Liver (tissue), 3 donors: Measurements from ENCODE around the gene UBE2S.
"Not testable (repeated sequence)": the region's sequence is repeated elsewhere in the genome, so short reads cannot be mapped to it uniquely, and the experiment has no call there.

ENCODE experiments used
- JUND ChIP-seq, 2 donors: IDR thresholded peaks; 2 replicates each; pipeline ENCODE4 v1.6.1; 2016; ENCODE audit warnings: antibody characterized with exemption in 2 of 2
- NR2F2 ChIP-seq: IDR thresholded peaks from 2 replicates; pipeline ENCODE4 v1.6.1; 2016; ENCODE audit warnings: antibody characterized with exemption
- RAD21 ChIP-seq, 2 donors: IDR thresholded peaks; 2 replicates each; pipeline ENCODE4 v1.6.1; 2016; ENCODE audit warnings: antibody characterized with exemption in 2 of 2, mild to moderate bottlenecking in 2 of 2
- TAF1 ChIP-seq: conservative IDR thresholded peaks from 2 replicates; pipeline ENCODE4 v1.6.1; 2016; ENCODE audit warnings: antibody characterized with exemption, mild to moderate bottlenecking
- TF ChIP-seq, protein P1 (sequence below): IDR thresholded peaks from 2 replicates; pipeline ENCODE4 v1.6.1; 2016; ENCODE audit warnings: antibody characterized with exemption
- TF ChIP-seq, protein P2 (sequence below): fragments of 150-350 bp; IDR thresholded peaks from 2 replicates; pipeline ENCODE4 v1.5.1; 2017; ENCODE audit warnings: improper control_type of control experiment, low read depth, low read length; ENCODE audit not compliant: missing input control
- TF ChIP-seq, protein P3 (sequence below): IDR thresholded peaks from 2 replicates; pipeline ENCODE4 v1.6.1; 2016; ENCODE audit warnings: antibody characterized with exemption, mild to moderate bottlenecking
- TF ChIP-seq, protein P4 (sequence below): IDR thresholded peaks from 2 replicates; pipeline ENCODE4 v1.6.1; 2016; ENCODE audit warnings: antibody characterized with exemption
- donor health status: healthy.
- donor health status: healthy.

DNA sequence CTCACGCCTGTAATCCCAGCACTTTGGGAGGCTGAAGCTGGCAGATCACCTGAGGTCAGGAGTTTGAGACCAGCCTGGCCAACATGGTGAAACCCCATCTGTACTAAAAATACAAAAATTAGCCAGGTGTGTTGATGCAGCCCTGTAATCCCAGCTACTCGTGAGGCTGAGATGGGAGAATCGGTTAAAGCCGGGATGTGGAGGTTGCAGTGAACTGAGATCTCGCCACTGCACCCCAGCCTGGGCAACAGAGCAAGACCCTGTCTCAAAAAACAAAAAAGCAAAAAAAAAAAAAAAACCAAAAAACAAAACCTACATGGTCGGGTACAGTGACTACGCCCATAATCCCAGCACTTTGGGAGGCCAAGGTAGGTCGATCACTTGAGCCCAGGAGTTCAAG lies 1.6 kb upstream of the UBE2S start:
- TF ChIP-seq, protein P1, sequence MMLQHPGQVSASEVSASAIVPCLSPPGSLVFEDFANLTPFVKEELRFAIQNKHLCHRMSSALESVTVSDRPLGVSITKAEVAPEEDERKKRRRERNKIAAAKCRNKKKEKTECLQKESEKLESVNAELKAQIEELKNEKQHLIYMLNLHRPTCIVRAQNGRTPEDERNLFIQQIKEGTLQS: not testable (repeated sequence)
- TF ChIP-seq, protein P2, sequence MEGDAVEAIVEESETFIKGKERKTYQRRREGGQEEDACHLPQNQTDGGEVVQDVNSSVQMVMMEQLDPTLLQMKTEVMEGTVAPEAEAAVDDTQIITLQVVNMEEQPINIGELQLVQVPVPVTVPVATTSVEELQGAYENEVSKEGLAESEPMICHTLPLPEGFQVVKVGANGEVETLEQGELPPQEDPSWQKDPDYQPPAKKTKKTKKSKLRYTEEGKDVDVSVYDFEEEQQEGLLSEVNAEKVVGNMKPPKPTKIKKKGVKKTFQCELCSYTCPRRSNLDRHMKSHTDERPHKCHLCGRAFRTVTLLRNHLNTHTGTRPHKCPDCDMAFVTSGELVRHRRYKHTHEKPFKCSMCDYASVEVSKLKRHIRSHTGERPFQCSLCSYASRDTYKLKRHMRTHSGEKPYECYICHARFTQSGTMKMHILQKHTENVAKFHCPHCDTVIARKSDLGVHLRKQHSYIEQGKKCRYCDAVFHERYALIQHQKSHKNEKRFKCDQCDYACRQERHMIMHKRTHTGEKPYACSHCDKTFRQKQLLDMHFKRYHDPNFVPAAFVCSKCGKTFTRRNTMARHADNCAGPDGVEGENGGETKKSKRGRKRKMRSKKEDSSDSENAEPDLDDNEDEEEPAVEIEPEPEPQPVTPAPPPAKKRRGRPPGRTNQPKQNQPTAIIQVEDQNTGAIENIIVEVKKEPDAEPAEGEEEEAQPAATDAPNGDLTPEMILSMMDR: not testable (repeated sequence)
- TF ChIP-seq, protein P3, sequence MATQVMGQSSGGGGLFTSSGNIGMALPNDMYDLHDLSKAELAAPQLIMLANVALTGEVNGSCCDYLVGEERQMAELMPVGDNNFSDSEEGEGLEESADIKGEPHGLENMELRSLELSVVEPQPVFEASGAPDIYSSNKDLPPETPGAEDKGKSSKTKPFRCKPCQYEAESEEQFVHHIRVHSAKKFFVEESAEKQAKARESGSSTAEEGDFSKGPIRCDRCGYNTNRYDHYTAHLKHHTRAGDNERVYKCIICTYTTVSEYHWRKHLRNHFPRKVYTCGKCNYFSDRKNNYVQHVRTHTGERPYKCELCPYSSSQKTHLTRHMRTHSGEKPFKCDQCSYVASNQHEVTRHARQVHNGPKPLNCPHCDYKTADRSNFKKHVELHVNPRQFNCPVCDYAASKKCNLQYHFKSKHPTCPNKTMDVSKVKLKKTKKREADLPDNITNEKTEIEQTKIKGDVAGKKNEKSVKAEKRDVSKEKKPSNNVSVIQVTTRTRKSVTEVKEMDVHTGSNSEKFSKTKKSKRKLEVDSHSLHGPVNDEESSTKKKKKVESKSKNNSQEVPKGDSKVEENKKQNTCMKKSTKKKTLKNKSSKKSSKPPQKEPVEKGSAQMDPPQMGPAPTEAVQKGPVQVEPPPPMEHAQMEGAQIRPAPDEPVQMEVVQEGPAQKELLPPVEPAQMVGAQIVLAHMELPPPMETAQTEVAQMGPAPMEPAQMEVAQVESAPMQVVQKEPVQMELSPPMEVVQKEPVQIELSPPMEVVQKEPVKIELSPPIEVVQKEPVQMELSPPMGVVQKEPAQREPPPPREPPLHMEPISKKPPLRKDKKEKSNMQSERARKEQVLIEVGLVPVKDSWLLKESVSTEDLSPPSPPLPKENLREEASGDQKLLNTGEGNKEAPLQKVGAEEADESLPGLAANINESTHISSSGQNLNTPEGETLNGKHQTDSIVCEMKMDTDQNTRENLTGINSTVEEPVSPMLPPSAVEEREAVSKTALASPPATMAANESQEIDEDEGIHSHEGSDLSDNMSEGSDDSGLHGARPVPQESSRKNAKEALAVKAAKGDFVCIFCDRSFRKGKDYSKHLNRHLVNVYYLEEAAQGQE: not testable (repeated sequence)
- TF ChIP-seq, protein P4, sequence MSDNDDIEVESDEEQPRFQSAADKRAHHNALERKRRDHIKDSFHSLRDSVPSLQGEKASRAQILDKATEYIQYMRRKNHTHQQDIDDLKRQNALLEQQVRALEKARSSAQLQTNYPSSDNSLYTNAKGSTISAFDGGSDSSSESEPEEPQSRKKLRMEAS: not testable (repeated sequence)
- TF ChIP-seq RAD21 (IDR thresholded peaks at IDR 0.05); JUND (IDR thresholded peaks at IDR 0.05); TAF1; NR2F2: not testable (repeated sequence)
